HG03457 (cell line): ENCODE measurements around the gene MAML2.

Source experiments
- ATAC-seq: cut with Tn5 transposase; IDR thresholded peaks from one replicate; pipeline ENCODE4 v1.9.1; 2021; ENCODE audit warnings: moderate number of reproducible peaks; ENCODE audit not compliant: unreplicated experiment

Gene MAML2

DNA sequence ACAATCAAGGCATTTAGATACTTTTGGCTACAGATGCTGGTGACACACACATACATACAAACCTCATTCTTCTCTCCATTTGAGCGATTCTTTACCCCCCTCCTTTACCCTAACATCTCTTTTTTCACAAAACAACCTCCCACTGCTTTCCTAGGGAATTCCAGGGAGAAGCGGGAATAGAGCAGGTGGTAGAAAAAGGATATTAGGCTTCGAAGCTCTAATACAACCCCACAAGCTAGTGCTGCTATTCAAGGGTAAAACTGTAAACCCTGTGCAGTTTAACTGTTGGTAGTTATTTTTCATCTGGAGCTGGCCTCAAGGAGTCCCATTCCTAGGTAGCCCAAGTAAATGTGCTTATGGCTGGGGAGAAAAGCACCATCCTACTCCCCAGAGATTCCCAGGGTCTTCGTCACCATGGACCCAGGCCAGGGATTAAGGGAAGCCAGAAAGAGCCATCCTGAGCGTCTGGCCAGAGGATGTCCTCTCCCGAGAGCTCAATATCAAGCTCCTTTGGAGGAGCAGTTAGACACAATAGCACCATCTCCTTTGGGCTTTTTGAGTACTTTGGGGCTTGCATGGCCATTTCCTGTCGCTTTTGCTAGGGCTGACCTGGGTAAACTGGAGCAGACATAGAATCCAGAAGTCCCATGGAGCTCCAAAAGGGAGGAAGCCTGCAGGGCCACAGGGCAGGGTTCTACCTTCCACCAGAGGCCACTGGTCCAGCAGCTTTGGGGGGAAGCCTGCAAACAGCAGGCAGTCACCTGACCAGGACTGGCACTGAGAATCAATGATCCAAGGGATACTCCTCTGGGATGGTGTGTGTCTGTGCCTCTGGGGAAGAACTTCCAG is 3.1 kb downstream of the MAML2 start:
- ATAC-seq, result no peak

DNA sequence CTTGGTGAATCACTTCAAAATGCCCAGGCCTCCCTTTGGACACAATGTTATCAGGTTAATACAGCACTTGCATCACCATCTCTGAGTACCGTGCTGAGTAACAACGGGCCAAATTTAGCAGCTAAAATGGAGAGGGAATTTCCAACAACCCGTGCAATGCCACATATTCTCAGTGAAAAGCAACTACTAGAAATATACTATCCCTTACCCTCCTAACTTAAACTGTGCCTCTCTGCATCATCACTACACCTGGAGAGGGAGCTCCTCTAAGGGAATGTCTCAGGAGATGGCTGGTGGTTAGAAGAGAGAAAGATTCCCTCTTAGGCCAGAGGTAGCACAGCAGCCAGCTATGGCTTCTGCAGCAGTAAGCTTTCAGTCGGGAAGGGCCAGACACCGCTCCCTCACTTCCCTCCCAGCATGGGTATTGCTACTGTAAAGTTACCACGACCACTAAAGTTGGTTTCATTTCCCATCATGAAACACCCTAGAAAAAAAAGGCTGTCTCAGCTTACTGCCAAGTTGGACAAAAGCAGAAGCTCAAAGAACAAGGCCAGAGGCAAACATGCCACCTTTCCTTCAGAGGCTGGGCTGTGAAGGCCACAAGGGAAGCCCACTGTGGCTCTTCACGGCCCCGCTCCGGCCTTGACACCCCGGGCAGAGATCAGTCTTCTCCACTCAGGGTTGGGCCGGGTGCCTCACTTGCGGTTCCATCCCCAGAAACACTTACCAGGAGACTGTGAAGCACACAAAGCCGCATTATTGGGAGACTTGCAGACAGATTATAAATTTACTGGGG is 3.9 kb downstream of the MAML2 start:
- peak; percentile 35 for ATAC-seq

GRCh38 chr11:96337541-96338431 is 5.2 kb downstream of the MAML2 start:
- peak; percentile 29 for ATAC-seq

DNA sequence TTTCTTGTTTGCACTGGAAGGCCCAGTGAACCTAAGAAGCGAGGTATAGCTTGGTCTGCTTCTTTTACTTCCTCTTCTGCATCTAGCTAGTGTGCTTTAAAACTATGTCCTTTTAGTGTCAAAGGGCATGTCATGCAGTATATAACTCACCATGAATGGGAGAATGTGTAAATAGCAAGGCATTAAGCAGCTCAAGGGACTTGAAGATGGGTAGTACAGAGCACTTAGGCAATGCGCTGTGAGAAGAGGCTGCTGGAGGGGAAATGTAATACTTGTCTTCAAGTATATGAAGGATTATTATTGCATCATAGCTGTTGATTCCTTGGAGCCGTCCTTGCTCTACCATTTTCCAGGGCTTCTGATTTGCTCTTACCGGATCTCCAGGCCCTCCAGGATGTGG is 7.6 kb downstream of the MAML2 start:
- no peak for ATAC-seq

DNA sequence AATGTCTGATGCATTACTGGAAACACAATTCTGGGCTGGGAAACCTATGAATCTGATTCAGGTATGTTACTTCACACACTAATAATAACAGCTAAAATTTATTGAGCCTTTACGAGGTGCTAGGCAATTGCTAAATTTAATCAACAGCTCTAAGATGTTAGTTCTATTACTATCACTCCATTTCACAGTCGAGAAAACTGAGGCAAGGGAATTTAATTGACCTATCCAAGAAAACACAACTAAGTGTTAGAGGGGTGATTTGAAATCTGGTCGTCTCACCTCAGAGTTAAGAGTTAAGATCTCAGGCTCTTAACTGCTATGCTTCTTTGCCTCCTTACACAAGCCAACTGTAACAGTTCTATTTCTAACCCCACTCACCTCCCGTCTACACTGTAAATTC is 8.8 kb downstream of the MAML2 start:
- no peak for ATAC-seq

DNA sequence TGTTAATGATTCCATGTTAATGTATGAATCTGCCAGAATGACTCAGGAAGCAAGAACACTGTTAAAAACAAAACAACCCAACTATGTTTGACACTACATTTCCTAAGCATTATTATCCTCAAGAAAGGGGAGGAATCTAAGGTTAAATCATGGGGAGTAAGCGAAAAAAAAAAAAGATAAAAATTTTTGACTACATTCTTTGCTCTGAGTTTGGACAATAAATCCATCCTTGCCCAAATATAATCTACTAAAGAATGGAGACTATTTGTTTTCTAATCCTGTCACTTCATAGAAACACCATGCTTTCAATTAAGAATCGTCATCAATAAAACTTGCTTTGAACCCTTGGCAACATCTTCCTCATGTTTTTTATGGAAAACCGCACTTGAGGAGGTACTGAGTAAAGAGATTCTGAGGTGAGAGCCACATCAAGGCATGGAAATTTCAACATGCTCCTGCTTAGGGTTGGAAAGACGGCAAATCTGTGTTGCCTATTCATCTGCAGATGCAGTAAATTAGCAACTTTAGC is 9.7 kb downstream of the MAML2 start:
- ATAC-seq, result no peak

DNA sequence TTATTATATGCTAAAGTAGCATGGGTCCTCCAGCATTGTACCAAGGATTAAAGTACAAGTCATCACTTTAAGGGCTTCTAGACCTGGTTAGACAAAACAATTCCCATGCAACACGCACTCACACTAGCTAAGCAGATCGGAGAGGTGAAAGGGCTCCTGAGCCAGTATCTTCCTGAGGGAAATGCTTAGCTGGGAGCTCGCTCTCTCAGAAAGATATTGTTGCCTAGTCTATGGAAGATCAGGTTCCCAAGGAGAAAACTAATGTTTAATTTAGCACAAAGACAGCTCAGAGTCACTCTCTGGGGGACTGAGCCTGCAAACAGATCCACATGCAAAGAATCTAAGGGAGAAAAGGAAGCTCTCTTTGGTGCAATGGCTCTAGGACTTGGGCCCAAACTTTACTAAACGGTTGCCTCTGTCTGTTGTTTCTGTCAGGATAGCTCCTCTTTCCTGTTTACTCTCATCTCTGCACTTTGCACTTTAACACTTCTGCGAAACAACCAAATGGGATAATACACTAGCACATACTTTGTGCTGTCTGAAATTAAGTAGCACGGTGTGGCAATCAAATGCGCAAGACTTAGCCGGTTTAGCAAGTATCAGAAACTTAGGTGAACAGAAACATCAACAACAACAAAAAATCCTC is 10.7 kb downstream of the MAML2 start:
- ATAC-seq, result no peak

DNA sequence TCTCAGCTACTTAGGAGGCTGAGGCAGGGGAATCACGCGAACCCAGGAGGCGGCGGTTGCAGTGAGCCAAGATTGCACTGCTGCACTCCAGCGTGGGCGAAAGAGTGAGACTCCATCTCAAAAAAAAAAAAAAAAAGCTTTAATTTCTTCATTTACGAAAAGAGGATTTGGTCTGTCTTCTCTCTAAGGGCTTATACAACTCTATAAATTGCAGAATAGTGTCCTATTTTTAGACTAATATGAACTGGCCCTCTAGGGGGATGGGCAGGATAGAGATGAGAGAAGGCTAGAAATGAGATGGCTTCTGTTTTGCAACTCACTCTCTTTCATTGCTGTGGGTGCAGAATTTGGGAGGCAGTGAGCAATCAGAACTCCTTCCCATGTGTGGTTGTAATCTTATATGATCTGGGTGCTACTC is 11.3 kb downstream of the MAML2 start:
- ATAC-seq, result no peak

DNA sequence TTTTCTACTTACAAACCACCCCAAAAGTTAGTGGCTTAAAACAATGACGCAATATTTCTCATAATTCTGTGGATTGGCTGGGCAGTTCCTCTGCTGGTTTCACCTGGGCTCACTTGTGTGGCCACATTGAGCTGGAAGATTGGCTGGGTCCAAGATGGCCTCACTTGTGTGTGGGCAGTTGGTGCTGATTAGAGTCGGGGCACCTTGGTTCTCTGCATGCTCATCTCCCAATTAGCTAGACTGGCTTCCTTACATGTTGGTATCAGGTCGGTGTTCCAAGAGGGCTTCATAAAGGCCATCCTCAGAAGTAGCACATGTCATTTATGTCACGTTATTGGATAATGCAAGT is 12.5 kb downstream of the MAML2 start:
- no peak for ATAC-seq

DNA sequence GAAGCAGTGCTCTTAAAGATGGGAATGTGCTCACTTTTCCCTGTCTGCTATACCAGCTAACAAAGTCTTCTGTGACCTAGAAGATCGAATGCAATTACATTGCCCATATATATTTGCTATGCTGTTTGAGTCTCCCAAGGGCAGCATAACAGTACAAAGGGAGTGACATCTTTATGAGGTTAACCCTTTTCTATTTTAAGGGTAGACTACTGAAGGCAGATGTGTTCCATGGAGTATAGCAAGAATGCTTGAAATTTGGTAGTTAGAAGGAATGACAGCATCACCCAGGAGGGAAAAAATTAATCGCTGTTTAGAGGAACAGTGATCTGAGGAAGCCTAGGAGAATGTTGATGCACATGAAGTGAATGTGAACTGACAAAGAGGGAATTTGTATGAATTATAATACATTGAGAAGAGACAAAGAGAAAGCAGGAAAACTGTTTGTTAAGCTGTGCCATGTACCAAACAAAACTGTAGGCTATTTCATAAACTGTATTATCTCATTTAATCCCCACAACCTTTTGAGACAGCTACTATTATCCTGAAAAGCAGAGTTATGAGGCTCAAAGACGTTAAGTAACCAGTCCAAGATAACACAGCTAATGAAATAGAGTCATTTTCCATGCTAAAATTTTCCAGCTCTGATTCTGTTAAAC is 13.0 kb downstream of the MAML2 start:
- ATAC-seq, result no peak

- ATAC-seq, result no peak
These were observed 13.6 kb downstream of the MAML2 start for GRCh38 chr11:96329419-96329818.

DNA sequence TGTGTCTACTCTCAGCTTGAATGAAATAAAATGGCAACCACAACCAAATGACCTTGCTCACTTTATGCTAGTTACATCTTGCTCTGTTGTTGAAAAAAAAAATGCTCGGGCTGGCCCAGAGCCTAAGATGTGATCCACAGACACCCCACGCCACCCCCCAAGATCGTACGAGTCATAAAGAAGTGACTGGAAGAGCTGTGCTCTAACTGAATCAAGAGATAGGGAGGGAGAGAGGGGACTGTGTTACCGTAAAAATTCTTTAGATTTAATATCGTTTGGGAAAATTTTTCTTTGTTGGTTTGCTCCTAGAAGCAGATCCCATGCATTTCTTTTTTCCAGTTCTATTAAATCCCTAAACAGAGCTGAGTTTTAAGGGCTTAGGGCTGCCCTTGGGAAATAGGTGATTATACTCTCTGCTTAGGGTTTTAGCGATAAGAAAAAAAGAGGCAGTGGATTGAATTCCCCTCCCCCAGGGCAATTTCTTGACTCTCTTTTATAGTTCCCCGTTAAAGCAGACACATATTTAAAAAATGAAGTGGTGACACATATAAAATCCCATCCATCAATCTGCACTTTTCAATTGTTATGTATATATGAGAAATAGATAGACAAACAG is 14.5 kb downstream of the MAML2 start:
- ATAC-seq, result no peak

- ATAC-seq, result no peak
These were observed 16.0 kb downstream of the MAML2 start for GRCh38 chr11:96326959-96327358.

DNA sequence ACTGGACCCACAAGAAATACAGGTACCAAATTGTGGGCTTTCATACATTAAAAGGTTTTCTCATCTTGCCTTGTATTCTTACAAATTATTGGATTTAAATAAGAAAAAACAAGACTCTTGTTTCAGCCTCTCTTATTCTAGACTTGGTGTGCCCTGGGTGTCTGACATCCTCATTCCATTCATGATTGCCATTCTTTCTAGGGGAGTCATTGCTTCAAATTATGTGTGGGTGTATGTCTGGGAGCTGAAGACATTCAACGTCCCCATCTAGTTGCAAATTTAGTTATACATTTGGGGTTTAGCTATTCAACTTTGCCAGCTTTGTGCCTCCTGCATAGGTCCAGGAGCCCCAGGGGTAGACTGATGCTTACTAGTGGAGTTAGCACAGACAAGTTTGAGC is 18.1 kb downstream of the MAML2 start:
- ATAC-seq, result no peak

- ATAC-seq, result no peak
These were observed 19.4 kb downstream of the MAML2 start for GRCh38 chr11:96323642-96323985.

DNA sequence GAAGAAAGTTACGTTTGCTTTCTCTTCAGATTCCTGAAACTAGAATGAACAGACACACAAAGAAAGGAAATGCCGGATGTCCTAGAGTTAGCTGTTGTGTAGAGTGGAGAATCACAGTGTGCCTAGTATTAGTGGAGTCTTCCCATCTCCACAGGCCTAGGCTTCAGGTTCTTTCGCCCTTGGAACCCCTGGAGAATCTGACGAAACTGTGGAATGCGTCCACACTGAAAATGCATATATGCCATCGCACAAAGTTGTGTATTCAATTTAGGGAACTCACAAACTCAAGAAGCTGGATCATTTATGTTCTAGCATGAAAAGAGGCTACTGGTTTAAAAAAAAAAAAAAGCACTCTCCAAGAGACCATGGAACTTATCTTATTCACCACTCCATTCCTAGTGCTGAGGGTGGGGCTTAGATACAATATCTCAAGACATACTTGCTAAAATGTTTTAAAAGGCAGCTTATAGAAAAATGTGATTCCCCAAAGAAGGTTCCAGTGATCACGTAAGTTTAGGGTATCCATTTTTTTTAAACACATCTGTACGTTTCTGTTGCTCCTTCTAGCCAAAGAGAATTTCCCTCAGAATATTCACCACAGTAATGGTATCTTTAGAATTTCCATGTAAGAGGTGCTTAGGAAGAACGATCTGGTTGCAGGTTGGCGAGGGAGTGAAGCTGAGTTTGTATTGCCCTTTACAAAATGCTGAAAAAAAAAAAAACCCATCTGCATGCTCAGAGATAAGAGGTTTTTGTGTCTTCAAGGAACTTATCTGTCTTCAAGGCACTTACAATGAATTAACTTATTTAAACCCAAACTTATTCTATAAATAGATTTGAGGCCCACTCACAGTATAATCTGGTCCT is 20.0 kb downstream of the MAML2 start:
- no peak for ATAC-seq

DNA sequence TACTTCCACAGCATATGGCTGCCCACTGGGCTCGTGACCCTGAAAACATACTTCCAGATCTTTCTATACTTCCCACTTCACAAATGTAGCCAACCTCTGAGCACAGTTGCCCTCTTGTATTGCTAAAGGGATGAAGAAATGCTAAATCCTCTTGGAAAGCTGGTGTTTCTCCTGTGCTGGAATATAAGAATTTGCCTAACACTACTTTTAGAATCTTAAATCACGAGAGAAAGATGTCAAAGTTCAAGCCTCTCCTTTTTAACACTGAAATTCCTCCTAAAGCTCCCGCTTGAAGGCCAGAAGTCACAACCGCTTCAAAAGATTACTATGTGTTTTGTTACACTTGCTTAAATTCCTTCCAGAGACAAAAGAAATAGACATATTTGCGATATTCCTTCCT is 21.9 kb downstream of the MAML2 start:
- ATAC-seq, result no peak

- ATAC-seq, result no peak
These were observed 22.9 kb downstream of the MAML2 start for GRCh38 chr11:96319898-96320656.
